B cell (primary cell): ENCODE data around the gene PGAP3. TPM values are rescaled to one million over a fixed set of nuclear protein-coding genes. Genes with fewer than 3 reads are reported as not detected.

Source experiments
- ATAC-seq: fragments of 200-7000 bp; cut with Tn5 transposase; one replicate; pipeline ENCODE4 v1.10.0; 2021; ENCODE audit warnings: low read depth, mild to moderate bottlenecking, moderate number of reproducible peaks, moderate library complexity
- CTCF ChIA-PET: fragments of 350-600 bp; sonication (Branson Sonifier 250); formaldehyde crosslinking; loops from one replicate; lab custom pipeline; 2021; ENCODE audit warnings: antibody characterized with exemption, inconsistent platforms; lab: Charles Lee
- POLR2A ChIA-PET: fragments of 350-600 bp; sonication (Branson Sonifier 250); formaldehyde crosslinking; loops from one replicate; lab custom pipeline; 2021; ENCODE audit warnings: antibody characterized with exemption; lab: Charles Lee
- DNase-seq: peaks from one replicate; pipeline ENCODE4 v3.0.0; 2013
- H2AFZ ChIP-seq: 2 replicates; pipeline ENCODE4 v1.6.1; 2012; ENCODE audit warnings: mild to moderate bottlenecking, low read depth, low read length; ENCODE audit not compliant: insufficient read depth, poor library complexity, severe bottlenecking
- H3K27ac ChIP-seq, 2 donors: 1 replicate in 1 of 2; 2 replicates in 1 of 2; pipeline ENCODE4 v1.5.1; 2012 to 2013; ENCODE audit warnings: low read length in 2 of 2, mild to moderate bottlenecking in 2 of 2, moderate library complexity in 1 of 2
- H3K27me3 ChIP-seq, 4 experiments: fragments of 200-600 bp in 1 of 4; sonication (generic) in 1 of 4; replicated peaks in 1 of 4; 1 replicate in 2 of 4; 2 replicates in 2 of 4; pipeline versions ENCODE4 v1.6.1 to v1.7.0; 2013 to 2016; ENCODE audit warnings: low read length in 3 of 4, mild to moderate bottlenecking in 2 of 4, mixed read lengths in 1 of 4, moderate library complexity in 1 of 4; ENCODE audit not compliant: insufficient read depth in 4 of 4, control insufficient read depth in 3 of 4; ENCODE audit errors: control extremely low read depth in 1 of 4
- H3K36me3 ChIP-seq, 2 experiments: replicated peaks in 1 of 2; 1 replicate in 1 of 2; 2 replicates in 1 of 2; pipeline versions ENCODE4 v1.6.1 to v1.7.1; 2013; ENCODE audit warnings: low read length in 1 of 2; ENCODE audit not compliant: insufficient read depth in 2 of 2, control insufficient read depth in 1 of 2; ENCODE audit errors: control extremely low read depth in 1 of 2, extremely low read depth in 1 of 2
- H3K4me1 ChIP-seq, 2 donors: fragments of 200-600 bp in 1 of 2; sonication (generic) in 1 of 2; 1 replicate in 1 of 2; 2 replicates in 1 of 2; pipeline versions ENCODE4 v1.5.1 to v1.6.1; 2013 to 2017; ENCODE audit warnings: low read length in 2 of 2; ENCODE audit not compliant: control insufficient read depth in 2 of 2, insufficient read depth in 2 of 2
- H3K4me2 ChIP-seq: replicated peaks from 2 replicates; pipeline ENCODE3; 2012; ENCODE audit warnings: mild to moderate bottlenecking, low read depth, low read length; ENCODE audit not compliant: poor library complexity, severe bottlenecking
- H3K4me3 ChIP-seq, 5 experiments: fragments of 200-600 bp in 1 of 5; sonication (generic) in 1 of 5; 1 replicate in 3 of 5; 2 replicates in 2 of 5; pipeline versions ENCODE4 v1.5.1 to v1.7.0; 2011 to 2016; ENCODE audit warnings: low read length in 4 of 5, mild to moderate bottlenecking in 4 of 5, low read depth in 2 of 5, control low read depth in 1 of 5, moderate library complexity in 1 of 5; ENCODE audit not compliant: insufficient read depth in 1 of 5; ENCODE audit errors: control extremely low read depth in 1 of 5, extremely low read depth in 1 of 5
- H3K79me2 ChIP-seq: fragments of 200-600 bp; sonication (generic); one replicate; pipeline ENCODE4 v1.6.0; 2016; ENCODE audit warnings: low read length; ENCODE audit not compliant: control insufficient read depth, insufficient read depth
- H3K9ac ChIP-seq: fragments of 200-600 bp; sonication (generic); 2 replicates; pipeline ENCODE4 v1.6.1; 2017; ENCODE audit warnings: mild to moderate bottlenecking, low read length, moderate library complexity
- H3K9me3 ChIP-seq, 3 donors: one replicate each; pipeline versions ENCODE4 v1.6.1 to v1.7.1; 2013; ENCODE audit warnings: low read length in 2 of 3; ENCODE audit not compliant: control insufficient read depth in 2 of 3, insufficient read depth in 1 of 3; ENCODE audit errors: control extremely low read depth in 1 of 3
- H4K20me1 ChIP-seq: 2 replicates; pipeline ENCODE4 v1.6.0; 2012; ENCODE audit warnings: mild to moderate bottlenecking, low read length; ENCODE audit not compliant: insufficient read depth, control insufficient read depth, poor library complexity, severe bottlenecking
- H3K27ac Mint-ChIP-seq: one replicate; pipeline ENCODE4 v1.8.0; 2021; ENCODE audit warnings: mixed read lengths
- H3K27me3 Mint-ChIP-seq: one replicate; pipeline ENCODE4 v1.8.0; 2021; ENCODE audit warnings: mixed read lengths
- H3K4me1 Mint-ChIP-seq: one replicate; pipeline ENCODE4 v1.8.0; 2021; ENCODE audit warnings: mixed read lengths
- H3K4me3 Mint-ChIP-seq: one replicate; pipeline ENCODE4 v1.8.0; 2021; ENCODE audit warnings: mixed read lengths
- H3K9me3 Mint-ChIP-seq: one replicate; pipeline ENCODE4 v1.8.0; 2022; ENCODE audit warnings: mixed read lengths; ENCODE audit not compliant: insufficient read depth
- EZH2 ChIP-seq: IDR thresholded peaks from 2 replicates; pipeline ENCODE4 v1.6.1; 2012; ENCODE audit warnings: borderline replicate concordance, low read depth, mild to moderate bottlenecking, moderate library complexity, low read length; ENCODE audit not compliant: insufficient read depth, poor library complexity, severe bottlenecking
- WGBS: methylation state at CpG from one replicate; pipeline ENCODE4 v1.1.5; 2013; ENCODE audit warnings: missing lambda C conversion rate; ENCODE audit not compliant: insufficient coverage; 5-methylcytosine and 5-hydroxymethylcytosine counted together
- intact Hi-C: fragments of 100-400 bp; cut with micrococcal nuclease; formaldehyde crosslinking; loops from one replicate; pipeline ENCODE4 v1.10.0; 2022
- polyA plus RNA-seq: library from polyadenylated mRNA; depleted of rRNA; stranded (reverse); fragments of >200 nt; gene quantifications from 2 replicates; pipeline ENCODE4 v1.2.3, GENCODE V29; 2012
- total RNA-seq, 2 donors: library from RNA; stranded (reverse); fragments of 120-200 nt in 1 of 2; gene quantifications; 1 replicate in 1 of 2; 2 replicates in 1 of 2; pipeline versions ENCODE4 v1.2.3 to v1.2.4, GENCODE V29; 2013 to 2022
- TF ChIP-seq, protein P1 (sequence below): fragments of 200-600 bp; IDR thresholded peaks from one replicate; pipeline ENCODE4 v1.8.0; 2022; ENCODE audit warnings: antibody characterized with exemption, mild to moderate bottlenecking

Gene PGAP3
- total and polyA plus RNA-seq, 2 donors (not counting 1 experiment from before 2014, with no cell fraction given) = 27.4 to 34.3 TPM

DNA sequence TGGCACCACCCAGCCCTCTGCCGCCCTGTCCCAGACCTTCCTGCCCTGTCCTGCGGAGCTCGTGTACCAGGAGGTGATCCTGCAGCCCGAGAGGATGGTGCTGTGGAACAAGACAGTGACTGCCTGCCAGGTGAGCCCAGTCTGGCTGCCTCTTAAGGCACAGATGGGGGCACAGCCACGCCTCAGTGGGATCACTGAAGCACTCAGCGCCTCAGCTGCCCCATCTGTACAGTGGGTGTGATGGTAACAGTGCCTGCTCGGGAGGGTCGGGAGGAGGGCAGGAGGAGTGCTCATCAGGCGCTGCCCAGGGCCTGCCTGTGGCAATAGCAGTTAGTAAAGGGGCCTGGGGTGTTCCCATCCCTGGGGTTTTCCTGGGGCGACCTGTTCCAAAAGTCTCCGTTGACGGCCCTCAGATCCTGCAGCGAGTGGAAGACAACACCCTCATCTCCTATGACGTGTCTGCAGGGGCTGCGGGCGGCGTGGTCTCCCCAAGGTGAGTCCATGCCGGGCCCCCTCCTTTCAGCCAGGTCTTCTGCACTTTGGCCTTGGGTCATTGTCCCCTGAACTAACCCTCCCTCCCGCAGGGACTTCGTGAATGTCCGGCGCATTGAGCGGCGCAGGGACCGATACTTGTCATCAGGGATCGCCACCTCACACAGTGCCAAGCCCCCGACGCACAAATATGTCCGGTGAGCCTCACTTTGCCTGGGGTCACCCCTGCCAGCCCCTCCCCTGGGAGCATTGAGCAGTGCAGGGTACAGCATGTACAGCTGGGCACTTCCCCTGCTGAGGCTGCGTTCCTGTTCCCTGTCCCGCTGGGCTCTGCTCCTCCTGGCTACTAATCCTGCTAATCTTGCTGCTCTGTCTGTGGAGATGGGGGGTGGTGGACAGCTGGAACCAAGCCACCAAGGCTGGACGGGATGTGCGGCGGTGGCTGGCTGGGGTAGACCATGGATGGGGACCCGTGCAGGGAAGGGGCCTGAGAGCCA is 27.2 kb downstream of the PGAP3 start:
- ChIA-PET POLR2A (no interaction called here), CTCF (interaction anchor here (0.6 to 1.6 kb wide), 7 partner anchors 8 to 40 kb away, joined by 3 to 7 read pairs (median 5); partner anchors contain the start of gene PNMT)
- H3K36me3 ChIP-seq = peaks cover 0 to 36% of the 10 kb centered on the region in 2 experiments
- DNase-seq (no peak), ATAC-seq (no peak)
- no peaks in the 10 kb centered on the region for H3K9me3 Mint-ChIP-seq
- H3K9ac ChIP-seq = no peak overlapping the region
- H3K27me3 Mint-ChIP-seq = no peaks in the 10 kb centered on the region
- no peaks in the 10 kb centered on the region for H4K20me1 ChIP-seq
- peaks cover 11% of the 10 kb centered on the region for H3K79me2 ChIP-seq
- H3K4me1 Mint-ChIP-seq = peaks cover 39% of the 10 kb centered on the region
- H2AFZ ChIP-seq = no peak overlapping the region
- peaks cover 34 to 55% of the 10 kb centered on the region in 2 donors for H3K4me1 ChIP-seq
- H3K4me2 ChIP-seq = peak overlapping the region; percentile 58
- peak overlapping the region; percentile 47 for H3K4me3 Mint-ChIP-seq
- intact Hi-C loops = no loop called here
- no peak overlapping the region for H3K4me3 ChIP-seq
- peak overlapping the region; percentile 61 for H3K27ac Mint-ChIP-seq
- no peaks in the 10 kb centered on the region for H3K27me3 ChIP-seq
- peak overlapping the region; percentile 81 for H3K27ac ChIP-seq
- TF ChIP-seq, protein P1, sequence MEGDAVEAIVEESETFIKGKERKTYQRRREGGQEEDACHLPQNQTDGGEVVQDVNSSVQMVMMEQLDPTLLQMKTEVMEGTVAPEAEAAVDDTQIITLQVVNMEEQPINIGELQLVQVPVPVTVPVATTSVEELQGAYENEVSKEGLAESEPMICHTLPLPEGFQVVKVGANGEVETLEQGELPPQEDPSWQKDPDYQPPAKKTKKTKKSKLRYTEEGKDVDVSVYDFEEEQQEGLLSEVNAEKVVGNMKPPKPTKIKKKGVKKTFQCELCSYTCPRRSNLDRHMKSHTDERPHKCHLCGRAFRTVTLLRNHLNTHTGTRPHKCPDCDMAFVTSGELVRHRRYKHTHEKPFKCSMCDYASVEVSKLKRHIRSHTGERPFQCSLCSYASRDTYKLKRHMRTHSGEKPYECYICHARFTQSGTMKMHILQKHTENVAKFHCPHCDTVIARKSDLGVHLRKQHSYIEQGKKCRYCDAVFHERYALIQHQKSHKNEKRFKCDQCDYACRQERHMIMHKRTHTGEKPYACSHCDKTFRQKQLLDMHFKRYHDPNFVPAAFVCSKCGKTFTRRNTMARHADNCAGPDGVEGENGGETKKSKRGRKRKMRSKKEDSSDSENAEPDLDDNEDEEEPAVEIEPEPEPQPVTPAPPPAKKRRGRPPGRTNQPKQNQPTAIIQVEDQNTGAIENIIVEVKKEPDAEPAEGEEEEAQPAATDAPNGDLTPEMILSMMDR = no peak
- TF ChIP-seq EZH2 = no peak
- 95% methylated on average over 28 of the region's 35 CpGs for WGBS
- no peaks in the 10 kb centered on the region for H3K9me3 ChIP-seq
